Endothelial cell (in vitro differentiated cells): ENCODE results near the gene RAET1E. TPM values are rescaled to one million over a fixed set of nuclear protein-coding genes. Genes with fewer than 3 reads are reported as not detected.
"Not testable (repeated sequence)": the region's sequence is repeated elsewhere in the genome, so short reads cannot be mapped to it uniquely, and the experiment has no call there.

Experiments
- DNase-seq: peaks from one replicate; pipeline ENCODE4 v3.0.0; 2021; ENCODE audit warnings: low spot score
- H3K27ac Mint-ChIP-seq: one replicate; pipeline ENCODE4 v1.8.0; 2021; ENCODE audit warnings: mixed read lengths, inconsistent platforms; ENCODE audit not compliant: unreplicated experiment
- H3K27me3 Mint-ChIP-seq: one replicate; pipeline ENCODE4 v1.8.0; 2021; ENCODE audit warnings: mild to moderate bottlenecking, moderate library complexity, mixed read lengths, inconsistent platforms; ENCODE audit not compliant: unreplicated experiment
- H3K36me3 Mint-ChIP-seq: one replicate; pipeline ENCODE4 v1.8.0; 2021; ENCODE audit warnings: mild to moderate bottlenecking, low read depth, mixed read lengths, inconsistent platforms; ENCODE audit not compliant: unreplicated experiment
- H3K4me1 Mint-ChIP-seq: one replicate; pipeline ENCODE4 v1.8.0; 2021; ENCODE audit warnings: mild to moderate bottlenecking, mixed read lengths, inconsistent platforms; ENCODE audit not compliant: unreplicated experiment
- H3K4me3 Mint-ChIP-seq: one replicate; pipeline ENCODE4 v1.8.0; 2021; ENCODE audit warnings: mild to moderate bottlenecking, mixed read lengths, inconsistent platforms; ENCODE audit not compliant: unreplicated experiment
- H3K9me3 Mint-ChIP-seq: one replicate; pipeline ENCODE4 v1.8.0; 2021; ENCODE audit warnings: mixed read lengths, inconsistent platforms; ENCODE audit not compliant: unreplicated experiment
- CTCF ChIP-seq: fragments of 200-600 bp; sonication (generic); IDR thresholded peaks from one replicate; pipeline ENCODE4 v1.5.0; 2021; ENCODE audit warnings: antibody characterized with exemption; ENCODE audit not compliant: unreplicated experiment
- total RNA-seq: library from RNA; stranded (reverse); fragmentation: NEBNext Ultra II Directional; extraction: Animal tissue kit (Norgen Biotek cat#: 25700); gene quantifications from one replicate; pipeline ENCODE4 v1.2.1, GENCODE V29; 2021; ENCODE audit not compliant: unreplicated experiment

The RAET1E gene
- total RNA-seq, 1 donor from 2014 or later = 0.28 TPM

GRCh38 chr6:149855040-149855654, 42.8 kb downstream of the RAET1E start:
- Mint-ChIP-seq H3K27me3 (peaks cover 3% of the 10 kb centered on the region), H3K4me3 (no peak overlapping the region), H3K4me1 (peaks cover 40% of the 10 kb centered on the region), H3K36me3 (peaks cover 6% of the 10 kb centered on the region), H3K27ac (no peak overlapping the region), H3K9me3 (no peaks in the 10 kb centered on the region)
- DNase-seq = no peak
- no peak for TF ChIP-seq CTCF

DNA sequence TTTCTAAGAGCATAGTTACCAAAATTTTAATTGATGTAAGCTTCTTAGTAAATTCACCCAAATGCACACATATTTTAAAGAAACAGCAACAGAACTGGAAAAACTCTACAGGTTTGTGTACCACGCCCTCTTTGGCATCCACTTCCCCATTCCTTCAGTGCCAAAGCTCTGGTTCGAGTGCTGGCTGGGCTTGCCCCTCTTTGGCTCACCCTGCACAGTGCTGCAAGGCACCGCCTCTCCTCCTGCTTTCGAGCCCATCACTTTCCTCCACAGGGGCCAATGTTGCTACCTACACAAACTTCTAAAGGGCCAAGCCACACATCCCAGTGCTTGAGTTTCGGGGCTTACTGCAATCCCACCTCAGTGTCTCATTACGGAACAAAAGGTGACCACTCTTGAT, 43.4 kb downstream of the RAET1E start:
- peaks cover 3% of the 10 kb centered on the region for H3K27me3 Mint-ChIP-seq
- DNase-seq = no peak
- no peak overlapping the region for H3K4me3 Mint-ChIP-seq
- H3K9me3 Mint-ChIP-seq = no peaks in the 10 kb centered on the region
- peaks cover 6% of the 10 kb centered on the region for H3K36me3 Mint-ChIP-seq
- H3K27ac Mint-ChIP-seq = no peak overlapping the region
- TF ChIP-seq CTCF = no peak
- H3K4me1 Mint-ChIP-seq = peaks cover 40% of the 10 kb centered on the region

GRCh38 chr6:149854017-149854416, 43.9 kb downstream of the RAET1E start:
- not testable (repeated sequence) for H3K27ac Mint-ChIP-seq, H3K9me3 Mint-ChIP-seq, DNase-seq, H3K27me3 Mint-ChIP-seq, H3K4me3 Mint-ChIP-seq, H3K36me3 Mint-ChIP-seq
- H3K4me1 Mint-ChIP-seq = peaks cover 40% of the 10 kb centered on the region

DNA sequence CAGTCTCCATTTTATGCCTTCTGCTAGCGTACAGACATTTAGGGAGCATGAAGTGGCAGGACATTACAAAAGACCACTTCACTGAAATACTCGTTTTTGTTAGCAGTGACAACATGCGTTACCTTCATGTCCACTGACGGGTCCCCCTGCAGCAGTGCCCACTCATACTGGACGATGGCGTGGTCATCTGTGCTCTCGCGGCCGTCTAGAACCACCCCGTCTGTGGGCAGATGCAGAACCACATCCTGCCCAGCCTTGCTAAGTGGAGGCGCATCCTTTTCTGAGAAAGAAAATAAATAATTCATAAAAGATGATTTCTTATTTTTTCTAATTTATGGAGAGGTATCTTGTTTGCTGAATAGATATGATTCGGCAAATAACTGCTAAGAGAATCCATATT, 45.0 kb downstream of the RAET1E start:
- H3K4me1 Mint-ChIP-seq = peaks cover 40% of the 10 kb centered on the region
- DNase-seq = no peak
- H3K4me3 Mint-ChIP-seq = no peak overlapping the region
- no peak overlapping the region for H3K27ac Mint-ChIP-seq
- no peaks in the 10 kb centered on the region for H3K9me3 Mint-ChIP-seq
- peaks cover 6% of the 10 kb centered on the region for H3K36me3 Mint-ChIP-seq
- no peak for TF ChIP-seq CTCF
- peaks cover 3% of the 10 kb centered on the region for H3K27me3 Mint-ChIP-seq

DNA sequence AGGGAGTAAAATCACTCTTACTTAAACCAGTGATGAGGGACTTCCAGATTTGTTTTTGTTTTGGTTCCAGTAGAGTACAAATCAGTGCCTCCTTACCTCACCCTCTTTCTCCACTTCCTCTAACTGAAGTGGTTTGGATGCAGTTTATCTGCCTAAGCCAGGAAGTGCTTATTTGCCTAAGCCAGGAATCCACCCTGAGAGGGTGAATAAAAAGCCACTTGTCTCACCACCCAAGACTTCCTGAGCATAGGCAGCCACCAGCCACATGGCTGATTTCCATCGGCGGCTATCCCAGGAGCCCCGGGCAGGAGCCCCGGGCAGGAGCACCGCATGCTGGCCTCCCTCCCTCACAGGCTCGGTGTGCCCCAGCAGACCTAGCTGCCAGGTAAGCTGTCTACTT, 45.7 kb downstream of the RAET1E start:
- H3K36me3 Mint-ChIP-seq = peaks cover 6% of the 10 kb centered on the region
- H3K4me1 Mint-ChIP-seq = peaks cover 40% of the 10 kb centered on the region
- peaks cover 3% of the 10 kb centered on the region for H3K27me3 Mint-ChIP-seq
- no peak for DNase-seq
- no peak overlapping the region for H3K27ac Mint-ChIP-seq
- H3K9me3 Mint-ChIP-seq = no peaks in the 10 kb centered on the region
- no peak overlapping the region for H3K4me3 Mint-ChIP-seq
- TF ChIP-seq CTCF = no peak
